RWPE2 (cell line): ENCODE measurements around the gene GPATCH8.

Source experiments
- ATAC-seq: fragments of 200-7000 bp; cut with Tn5 transposase; 3 replicates; pipeline ENCODE4 v1.9.1; 2021; ENCODE audit warnings: low read depth
- DNase-seq: peaks from one replicate; pipeline ENCODE4 v3.0.0-alpha.2; 2020; ENCODE audit warnings: low spot score
- H3K27ac ChIP-seq: fragments of 450-650 bp; 2 replicates; pipeline ENCODE4 v1.5.1; 2017; ENCODE audit warnings: mild to moderate bottlenecking; ENCODE audit not compliant: poor library complexity, severe bottlenecking
- H3K27me3 ChIP-seq: fragments of 250-450 bp; sonication (Bioruptor Pico); 2 replicates; pipeline ENCODE4 v1.5.1; 2021; ENCODE audit warnings: mild to moderate bottlenecking, moderate library complexity; ENCODE audit not compliant: insufficient read depth, poor library complexity, severe bottlenecking
- H3K36me3 ChIP-seq: fragments of 250-450 bp; sonication (Bioruptor Pico); 2 replicates; pipeline ENCODE4 v1.5.1; 2020; ENCODE audit warnings: low read depth, mild to moderate bottlenecking, moderate library complexity
- H3K4me1 ChIP-seq: fragments of 250-450 bp; sonication (Bioruptor Pico); 2 replicates; pipeline ENCODE4 v1.5.1; 2021; ENCODE audit warnings: mild to moderate bottlenecking, moderate library complexity; ENCODE audit not compliant: insufficient read depth, poor library complexity, severe bottlenecking
- H3K4me3 ChIP-seq: fragments of 250-450 bp; sonication (Bioruptor Pico); 2 replicates; pipeline ENCODE4 v1.5.1; 2021; ENCODE audit warnings: mild to moderate bottlenecking, moderate library complexity; ENCODE audit not compliant: severe bottlenecking
- H3K9me3 ChIP-seq: fragments of 250-450 bp; sonication (Bioruptor Pico); 2 replicates; pipeline ENCODE4 v1.5.1; 2021; ENCODE audit warnings: mild to moderate bottlenecking, moderate library complexity; ENCODE audit not compliant: severe bottlenecking
- TF ChIP-seq, protein P1 (sequence below): fragments of 450-650 bp; IDR thresholded peaks from one replicate; pipeline ENCODE4 v1.5.1; 2017; ENCODE audit warnings: mild to moderate bottlenecking, moderate library complexity; ENCODE audit not compliant: poor library complexity, severe bottlenecking

GPATCH8 gene

DNA sequence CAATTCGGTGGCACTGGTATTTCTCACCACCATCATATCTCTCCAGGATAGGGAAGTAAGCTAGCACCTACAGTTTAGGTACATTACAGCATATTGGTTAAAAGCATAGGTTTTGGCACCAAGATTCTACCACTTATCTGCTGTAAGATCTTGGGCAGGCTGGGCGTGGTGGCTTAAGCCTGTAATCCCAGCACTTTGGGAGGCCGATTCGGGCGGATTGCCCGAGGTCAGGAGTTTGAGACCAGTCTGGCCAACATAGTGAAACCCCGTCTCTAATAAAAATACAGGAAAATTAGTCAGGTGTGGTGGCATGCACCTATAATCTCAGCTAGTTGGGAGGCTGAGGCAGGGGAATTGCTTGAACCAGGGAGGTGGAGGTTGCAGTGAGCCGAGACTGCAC, 51.4 kb downstream of the GPATCH8 start:
- H3K36me3 ChIP-seq = peaks cover 10% of the 10 kb centered on the region
- H3K9me3 ChIP-seq = no peaks in the 10 kb centered on the region
- peaks cover 8% of the 10 kb centered on the region for H3K4me1 ChIP-seq
- no peak overlapping the region for H3K4me3 ChIP-seq
- TF ChIP-seq, protein P1, sequence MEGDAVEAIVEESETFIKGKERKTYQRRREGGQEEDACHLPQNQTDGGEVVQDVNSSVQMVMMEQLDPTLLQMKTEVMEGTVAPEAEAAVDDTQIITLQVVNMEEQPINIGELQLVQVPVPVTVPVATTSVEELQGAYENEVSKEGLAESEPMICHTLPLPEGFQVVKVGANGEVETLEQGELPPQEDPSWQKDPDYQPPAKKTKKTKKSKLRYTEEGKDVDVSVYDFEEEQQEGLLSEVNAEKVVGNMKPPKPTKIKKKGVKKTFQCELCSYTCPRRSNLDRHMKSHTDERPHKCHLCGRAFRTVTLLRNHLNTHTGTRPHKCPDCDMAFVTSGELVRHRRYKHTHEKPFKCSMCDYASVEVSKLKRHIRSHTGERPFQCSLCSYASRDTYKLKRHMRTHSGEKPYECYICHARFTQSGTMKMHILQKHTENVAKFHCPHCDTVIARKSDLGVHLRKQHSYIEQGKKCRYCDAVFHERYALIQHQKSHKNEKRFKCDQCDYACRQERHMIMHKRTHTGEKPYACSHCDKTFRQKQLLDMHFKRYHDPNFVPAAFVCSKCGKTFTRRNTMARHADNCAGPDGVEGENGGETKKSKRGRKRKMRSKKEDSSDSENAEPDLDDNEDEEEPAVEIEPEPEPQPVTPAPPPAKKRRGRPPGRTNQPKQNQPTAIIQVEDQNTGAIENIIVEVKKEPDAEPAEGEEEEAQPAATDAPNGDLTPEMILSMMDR = no peak
- H3K27ac ChIP-seq = no peak overlapping the region
- no peaks in the 10 kb centered on the region for H3K27me3 ChIP-seq
- ATAC-seq (no peak), DNase-seq (no peak)

DNA sequence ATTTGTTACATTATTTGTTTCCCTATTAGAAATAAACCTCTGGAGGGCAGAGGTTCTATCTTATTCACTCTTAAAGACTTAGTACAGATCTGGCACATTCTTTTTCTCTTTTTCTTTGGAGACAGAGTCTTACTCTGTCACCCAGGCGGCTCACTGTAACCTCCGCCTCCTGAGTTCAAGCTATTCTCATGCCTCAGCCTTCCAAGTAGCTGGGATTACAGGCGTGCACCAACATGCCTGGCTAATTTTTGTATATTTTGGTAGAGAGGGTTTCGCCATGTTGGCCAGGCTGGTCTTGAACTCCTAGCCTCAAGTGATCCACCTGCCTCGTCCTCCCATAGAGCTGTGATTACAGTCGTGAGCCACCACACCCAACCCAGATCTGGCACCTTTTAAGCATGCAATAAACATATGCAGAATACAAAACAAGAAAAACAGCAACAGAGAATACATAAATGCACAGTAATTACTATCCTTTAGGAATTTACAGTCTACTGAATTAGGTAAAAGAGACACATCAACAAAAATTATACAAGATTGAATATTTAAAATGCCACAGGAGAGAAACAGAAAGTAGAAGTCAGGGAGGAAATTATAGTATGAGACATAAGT, 52.1 kb downstream of the GPATCH8 start:
- TF ChIP-seq, protein P1 = no peak
- H3K4me3 ChIP-seq = no peak overlapping the region
- H3K4me1 ChIP-seq = peaks cover 8% of the 10 kb centered on the region
- ATAC-seq = no peak
- DNase-seq = no peak
- no peak overlapping the region for H3K27ac ChIP-seq
- no peaks in the 10 kb centered on the region for H3K9me3 ChIP-seq
- no peaks in the 10 kb centered on the region for H3K27me3 ChIP-seq
- peaks cover 9% of the 10 kb centered on the region for H3K36me3 ChIP-seq

DNA sequence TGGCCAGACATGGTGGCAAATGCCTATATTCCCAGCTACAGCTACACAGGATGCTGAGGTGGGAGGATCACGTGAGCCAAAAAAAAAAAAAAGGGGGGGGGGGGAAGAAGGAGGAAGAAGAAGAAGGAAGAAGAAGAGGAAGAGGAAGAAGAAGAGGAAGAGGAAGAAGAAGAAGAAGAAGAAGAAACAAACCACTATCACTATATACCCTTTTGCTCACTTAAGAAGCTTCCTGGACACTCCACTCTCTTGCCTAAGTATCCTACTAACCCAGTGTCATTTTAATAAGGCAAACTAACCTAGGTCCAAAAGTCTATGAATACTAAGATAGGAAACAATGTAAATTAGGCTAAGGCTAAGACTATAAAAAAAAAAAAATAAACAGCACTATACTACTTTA, 54.8 kb downstream of the GPATCH8 start:
- no peak for DNase-seq
- H3K27ac ChIP-seq = no peak overlapping the region
- H3K27me3 ChIP-seq = no peaks in the 10 kb centered on the region
- TF ChIP-seq, protein P1 = no peak
- peaks cover 19% of the 10 kb centered on the region for H3K4me1 ChIP-seq
- no peak overlapping the region for H3K4me3 ChIP-seq
- no peak for ATAC-seq
- H3K9me3 ChIP-seq = no peaks in the 10 kb centered on the region
- H3K36me3 ChIP-seq = peaks cover 4% of the 10 kb centered on the region; the same call in 1 of the 2 replicates

DNA sequence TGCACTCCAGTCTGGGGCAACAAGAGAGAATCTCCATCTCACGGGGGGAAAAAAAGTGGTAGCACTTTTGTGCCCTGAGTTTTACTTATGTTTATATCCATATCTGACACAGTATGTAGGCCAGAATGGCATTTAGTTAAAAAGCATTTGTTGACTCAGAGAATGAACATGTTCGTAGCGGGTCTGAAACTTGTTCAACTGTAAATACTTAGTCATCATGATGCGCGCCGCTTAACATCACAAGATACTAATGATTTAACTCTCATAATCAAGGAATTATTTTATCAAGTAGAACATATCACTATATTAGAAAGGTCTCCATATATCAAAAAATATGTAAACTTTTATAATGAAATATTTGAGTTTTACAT, 58.5 kb downstream of the GPATCH8 start:
- TF ChIP-seq, protein P1 = no peak
- Histone ChIP-seq H3K4me3 (no peak overlapping the region), H3K36me3 (peaks cover 9% of the 10 kb centered on the region; the same call in 1 of the 2 replicates), H3K27ac (peak overlapping the region; percentile 14), H3K4me1 (peaks cover 11% of the 10 kb centered on the region), H3K9me3 (no peaks in the 10 kb centered on the region), H3K27me3 (no peaks in the 10 kb centered on the region)
- peak; percentile 86 for ATAC-seq
- DNase-seq = no peak

DNA sequence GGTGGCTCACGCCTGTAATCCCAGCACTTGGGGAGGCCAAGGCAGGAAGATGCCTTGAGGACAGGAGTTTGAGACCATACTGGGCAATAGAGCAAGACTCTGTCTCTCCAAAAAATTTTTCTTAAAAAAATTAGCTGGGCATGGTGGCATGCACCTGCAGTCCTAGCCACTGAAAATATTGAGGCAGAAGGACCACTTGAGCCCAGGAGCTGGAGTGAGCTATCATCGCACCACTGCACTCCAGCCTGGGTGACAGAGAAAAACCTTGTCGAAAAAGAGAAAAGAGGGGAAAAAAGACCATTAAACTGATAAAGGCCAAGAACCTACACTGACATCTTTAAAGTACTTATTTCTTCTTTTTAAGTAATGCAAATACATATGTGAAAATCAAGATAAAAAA, 60.4 kb downstream of the GPATCH8 start:
- H3K27ac ChIP-seq = no peak overlapping the region
- no peak for ATAC-seq
- TF ChIP-seq, protein P1 = no peak

More for the DNA sequence above, 60.4 kb downstream of the GPATCH8 start:
- DNase-seq = no peak
- peaks cover 11% of the 10 kb centered on the region for H3K4me1 ChIP-seq
- no peaks in the 10 kb centered on the region for H3K9me3 ChIP-seq
- H3K36me3 ChIP-seq = peaks cover 9% of the 10 kb centered on the region; the same call in 1 of the 2 replicates
- H3K27me3 ChIP-seq = no peaks in the 10 kb centered on the region
- H3K4me3 ChIP-seq = no peak overlapping the region
